ENCODE data around the gene TRAPPC11. TPM values are rescaled to one million over a fixed set of nuclear protein-coding genes. Genes with fewer than 3 reads are reported as not detected.

TRAPPC11 gene
- total and polyA plus RNA-seq, 2 of the 13 experiments (the other 11 are each of a cell fraction or from before 2014, with no cell fraction given), result 18.0 to 23.2 TPM

DNA sequence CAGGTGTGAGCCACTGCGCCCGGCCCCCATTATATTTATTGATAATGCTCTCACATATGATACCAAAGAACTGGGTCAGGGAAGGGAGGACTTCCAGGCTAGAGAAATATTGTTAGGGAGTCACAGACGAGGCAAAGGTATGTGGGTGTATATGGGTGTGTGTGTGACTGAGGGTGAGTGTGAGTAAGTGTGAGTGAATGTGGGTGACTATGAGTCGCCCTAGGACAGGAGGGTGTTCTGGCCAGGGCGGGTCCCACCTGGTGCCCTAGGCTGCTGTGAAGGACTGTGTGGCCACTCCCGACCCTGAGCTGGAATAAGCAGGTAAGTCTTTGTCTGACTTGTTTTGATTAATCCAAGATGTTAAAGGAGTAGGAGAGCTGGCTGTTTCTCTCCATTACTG is 34.5 kb upstream of the TRAPPC11 start:
- ATAC-seq (no peak), FAIRE-seq (no peak), DNase-seq (ENCODE audit: low spot score) (no peak)
- intact Hi-C loops (cut with micrococcal nuclease; ENCODE audit: unreplicated experiment) (no loop called here), in situ Hi-C loops (cut with HindIII; ENCODE audit: extremely low pct_ligation_motif_present, low pct_unique_long_range_greater_than_20kb) (no loop called here)
- ChIA-PET POLR2A (no interaction called here), CTCF (ENCODE audit: low intra/inter-chr PET ratio, low total read pairs) (no interaction called here)
- Histone ChIP-seq H3K27me3 (ENCODE audit: control insufficient read depth in 1 of 2, insufficient read depth in 2 of 2, low read length in 2 of 2) (peaks cover 0 to 5% of the 10 kb centered on the region in 2 experiments; a peak in 2 of 5 replicates), H4K20me1 (ENCODE audit: insufficient read depth, low read length) (no peaks in the 10 kb centered on the region), H3K4me3 (replicated peaks in 1 of 3; ENCODE audit: insufficient read depth in 1 of 3, low read depth in 2 of 3, low read length in 3 of 3) (no peak overlapping the region), H3K9ac (ENCODE audit: insufficient read depth, low read depth, low read length) (no peak overlapping the region), H2AFZ (ENCODE audit: low read length) (no peak overlapping the region), H3K79me2 (ENCODE audit: insufficient read depth, low read length) (no peaks in the 10 kb centered on the region), H3K4me1 (ENCODE audit: insufficient read depth, low read length) (peaks cover 16% of the 10 kb centered on the region), H3K9me3 (ENCODE audit: low read length) (no peaks in the 10 kb centered on the region), H3K4me2 (ENCODE audit: low read depth, low read length) (no peak overlapping the region), H3K36me3 (replicated peaks in 1 of 2; ENCODE audit: control insufficient read depth in 1 of 2, insufficient read depth in 2 of 2, low read length in 2 of 2) (no peaks in the 10 kb centered on the region), H3K27ac (ENCODE audit: extremely low read length, insufficient read depth, low read length) (no peak overlapping the region)
- WGBS (ENCODE audit: low lambda C conversion rate), result 26% methylated on average over 6 of the region's 6 CpGs
- TF ChIP-seq SP140L (CRISPR knock-in tag; IDR thresholded peaks at IDR 0.05; ENCODE audit: borderline replicate concordance), result no peak
- TF ChIP-seq RFXANK (CRISPR knock-in tag; IDR thresholded peaks at IDR 0.05), result no peak
- TF ChIP-seq ZNF30 (CRISPR knock-in tag; IDR thresholded peaks at IDR 0.05), result no peak
- no peak for TF ChIP-seq GFI1 (CRISPR knock-in tag; IDR thresholded peaks at IDR 0.05; ENCODE audit: borderline replicate concordance)
- no peak for TF ChIP-seq ZFP62 (CRISPR knock-in tag; IDR thresholded peaks at IDR 0.05)
- TF ChIP-seq RARA (CRISPR knock-in tag; IDR thresholded peaks at IDR 0.05), result no peak
- TF ChIP-seq, protein P1, sequence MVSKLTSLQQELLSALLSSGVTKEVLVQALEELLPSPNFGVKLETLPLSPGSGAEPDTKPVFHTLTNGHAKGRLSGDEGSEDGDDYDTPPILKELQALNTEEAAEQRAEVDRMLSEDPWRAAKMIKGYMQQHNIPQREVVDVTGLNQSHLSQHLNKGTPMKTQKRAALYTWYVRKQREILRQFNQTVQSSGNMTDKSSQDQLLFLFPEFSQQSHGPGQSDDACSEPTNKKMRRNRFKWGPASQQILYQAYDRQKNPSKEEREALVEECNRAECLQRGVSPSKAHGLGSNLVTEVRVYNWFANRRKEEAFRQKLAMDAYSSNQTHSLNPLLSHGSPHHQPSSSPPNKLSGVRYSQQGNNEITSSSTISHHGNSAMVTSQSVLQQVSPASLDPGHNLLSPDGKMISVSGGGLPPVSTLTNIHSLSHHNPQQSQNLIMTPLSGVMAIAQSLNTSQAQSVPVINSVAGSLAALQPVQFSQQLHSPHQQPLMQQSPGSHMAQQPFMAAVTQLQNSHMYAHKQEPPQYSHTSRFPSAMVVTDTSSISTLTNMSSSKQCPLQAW (CRISPR knock-in tag; IDR thresholded peaks at IDR 0.05), result no peak
- no peak for TF ChIP-seq ELF4 (CRISPR knock-in tag; IDR thresholded peaks at IDR 0.05; ENCODE audit: borderline replicate concordance)
- TF ChIP-seq U2AF2 (IDR thresholded peaks at IDR 0.05; ENCODE audit: low read depth, low read length), result no peak
- no peak for TF ChIP-seq NAIF1 (CRISPR knock-in tag; IDR thresholded peaks at IDR 0.05; ENCODE audit: borderline replicate concordance)
- TF ChIP-seq, protein P2, sequence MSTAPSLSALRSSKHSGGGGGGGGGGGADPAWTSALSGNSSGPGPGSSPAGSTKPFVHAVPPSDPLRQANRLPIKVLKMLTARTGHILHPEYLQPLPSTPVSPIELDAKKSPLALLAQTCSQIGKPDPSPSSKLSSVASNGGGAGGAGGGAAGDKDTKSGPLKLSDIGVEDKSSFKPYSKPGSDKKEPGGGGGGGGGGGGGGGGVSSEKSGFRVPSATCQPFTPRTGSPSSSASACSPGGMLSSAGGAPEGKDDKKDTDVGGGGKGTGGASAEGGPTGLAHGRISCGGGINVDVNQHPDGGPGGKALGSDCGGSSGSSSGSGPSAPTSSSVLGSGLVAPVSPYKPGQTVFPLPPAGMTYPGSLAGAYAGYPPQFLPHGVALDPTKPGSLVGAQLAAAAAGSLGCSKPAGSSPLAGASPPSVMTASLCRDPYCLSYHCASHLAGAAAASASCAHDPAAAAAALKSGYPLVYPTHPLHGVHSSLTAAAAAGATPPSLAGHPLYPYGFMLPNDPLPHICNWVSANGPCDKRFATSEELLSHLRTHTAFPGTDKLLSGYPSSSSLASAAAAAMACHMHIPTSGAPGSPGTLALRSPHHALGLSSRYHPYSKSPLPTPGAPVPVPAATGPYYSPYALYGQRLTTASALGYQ (CRISPR knock-in tag; IDR thresholded peaks at IDR 0.05), result no peak
- TF ChIP-seq, protein P3, sequence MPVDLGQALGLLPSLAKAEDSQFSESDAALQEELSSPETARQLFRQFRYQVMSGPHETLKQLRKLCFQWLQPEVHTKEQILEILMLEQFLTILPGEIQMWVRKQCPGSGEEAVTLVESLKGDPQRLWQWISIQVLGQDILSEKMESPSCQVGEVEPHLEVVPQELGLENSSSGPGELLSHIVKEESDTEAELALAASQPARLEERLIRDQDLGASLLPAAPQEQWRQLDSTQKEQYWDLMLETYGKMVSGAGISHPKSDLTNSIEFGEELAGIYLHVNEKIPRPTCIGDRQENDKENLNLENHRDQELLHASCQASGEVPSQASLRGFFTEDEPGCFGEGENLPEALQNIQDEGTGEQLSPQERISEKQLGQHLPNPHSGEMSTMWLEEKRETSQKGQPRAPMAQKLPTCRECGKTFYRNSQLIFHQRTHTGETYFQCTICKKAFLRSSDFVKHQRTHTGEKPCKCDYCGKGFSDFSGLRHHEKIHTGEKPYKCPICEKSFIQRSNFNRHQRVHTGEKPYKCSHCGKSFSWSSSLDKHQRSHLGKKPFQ (CRISPR knock-in tag; IDR thresholded peaks at IDR 0.05; ENCODE audit: insufficient replicate concordance), result no peak
- no peak for TF ChIP-seq ZNF746 (CRISPR knock-in tag; IDR thresholded peaks at IDR 0.05)
- no peak for TF ChIP-seq NBN (conservative IDR thresholded peaks at IDR 0.05)
- no peak for TF ChIP-seq NRL (CRISPR knock-in tag; IDR thresholded peaks at IDR 0.05; ENCODE audit: borderline replicate concordance)
- no peak for TF ChIP-seq BRCA1 (CRISPR knock-in tag; IDR thresholded peaks at IDR 0.05)
- TF ChIP-seq, protein P4, sequence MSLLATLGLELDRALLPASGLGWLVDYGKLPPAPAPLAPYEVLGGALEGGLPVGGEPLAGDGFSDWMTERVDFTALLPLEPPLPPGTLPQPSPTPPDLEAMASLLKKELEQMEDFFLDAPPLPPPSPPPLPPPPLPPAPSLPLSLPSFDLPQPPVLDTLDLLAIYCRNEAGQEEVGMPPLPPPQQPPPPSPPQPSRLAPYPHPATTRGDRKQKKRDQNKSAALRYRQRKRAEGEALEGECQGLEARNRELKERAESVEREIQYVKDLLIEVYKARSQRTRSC (CRISPR knock-in tag; IDR thresholded peaks at IDR 0.05; ENCODE audit: low read depth), result no peak
- TF ChIP-seq MED8 (CRISPR knock-in tag; IDR thresholded peaks at IDR 0.05; ENCODE audit: insufficient replicate concordance), result no peak
- TF ChIP-seq LCORL (IDR thresholded peaks at IDR 0.05), result no peak
- no peak for TF ChIP-seq LCORL (CRISPR knock-in tag; IDR thresholded peaks at IDR 0.05)
- no TSS peak for BruUV-seq (replicated peaks)
